HG02938 (cell line): ENCODE measurements around the gene ALOX15B.
"Not testable (repeated sequence)": the region's sequence is repeated elsewhere in the genome, so short reads cannot be mapped to it uniquely, and the experiment has no call there.

Source experiments
- ATAC-seq: cut with Tn5 transposase; IDR thresholded peaks from one replicate; pipeline ENCODE4 v1.9.1; 2021; ENCODE audit warnings: mild to moderate bottlenecking, moderate library complexity; ENCODE audit not compliant: unreplicated experiment

ALOX15B gene

GRCh38 chr17:8013731-8014557, 24.9 kb upstream of the ALOX15B start:
- ATAC-seq = no peak

- no peak for ATAC-seq
Measured at GRCh38 chr17:8014558-8014850, 24.4 kb upstream of the ALOX15B start.

GRCh38 chr17:8015236-8015956, 23.5 kb upstream of the ALOX15B start:
- ATAC-seq = no peak

GRCh38 chr17:8015957-8016631, 22.8 kb upstream of the ALOX15B start:
- no peak for ATAC-seq

GRCh38 chr17:8016632-8017424, 22.0 kb upstream of the ALOX15B start:
- ATAC-seq = no peak

GRCh38 chr17:8018436-8018835, 20.4 kb upstream of the ALOX15B start:
- no peak for ATAC-seq

GRCh38 chr17:8019166-8019565, 19.7 kb upstream of the ALOX15B start:
- ATAC-seq = no peak

- no peak for ATAC-seq
Measured at GRCh38 chr17:8019665-8020650, 18.9 kb upstream of the ALOX15B start.

GRCh38 chr17:8020776-8021564, 17.9 kb upstream of the ALOX15B start:
- no peak for ATAC-seq

- ATAC-seq = no peak
Measured at GRCh38 chr17:8021565-8022359, 17.1 kb upstream of the ALOX15B start.

GRCh38 chr17:8022360-8023003, 16.4 kb upstream of the ALOX15B start:
- no peak for ATAC-seq

- ATAC-seq = not testable (repeated sequence)
Measured at GRCh38 chr17:8024161-8024560, 14.7 kb upstream of the ALOX15B start.

- no peak for ATAC-seq
Measured at GRCh38 chr17:8025176-8025911, 13.5 kb upstream of the ALOX15B start.

GRCh38 chr17:8029121-8029520, 9.7 kb upstream of the ALOX15B start:
- no peak for ATAC-seq

GRCh38 chr17:8031261-8031661, 7.6 kb upstream of the ALOX15B start:
- ATAC-seq = no peak

GRCh38 chr17:8031950-8032349, 6.9 kb upstream of the ALOX15B start:
- ATAC-seq = no peak

- no peak for ATAC-seq
Measured at GRCh38 chr17:8032442-8032841, 6.4 kb upstream of the ALOX15B start.
